GM18907 (cell line): ENCODE data around the gene TOR4A.

ENCODE experiments used
- ATAC-seq: cut with Tn5 transposase; IDR thresholded peaks from one replicate; pipeline ENCODE4 v1.9.1; 2021; ENCODE audit warnings: mild to moderate bottlenecking, moderate library complexity; ENCODE audit not compliant: unreplicated experiment

Gene TOR4A

DNA sequence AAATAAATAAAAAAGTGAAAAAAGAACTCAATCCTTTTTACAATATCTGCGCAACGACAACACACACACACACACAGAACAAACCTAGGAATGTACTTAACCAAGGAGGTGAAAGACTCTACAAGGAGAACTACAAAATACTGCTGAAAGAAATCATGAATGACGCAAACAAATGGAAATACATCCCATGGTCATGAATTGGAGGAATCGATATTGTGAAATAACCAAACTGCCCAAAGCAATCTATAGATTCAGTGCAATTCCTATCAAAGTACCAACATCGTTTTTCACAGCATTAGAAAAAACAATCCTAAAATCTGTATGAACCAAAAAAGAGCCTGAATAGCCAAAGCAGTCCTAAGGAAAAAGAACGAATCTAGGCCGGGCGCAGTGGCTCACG is 54.4 kb downstream of the TOR4A start:
- no peak for ATAC-seq
